GM23248 (cell line): ENCODE results near the gene PDZRN4.

Experiments used
- EZH2 ChIP-seq: fragments of 200-600 bp; sonication (generic); IDR thresholded peaks from 2 replicates; pipeline ENCODE4 v1.6.1; 2018; ENCODE audit warnings: antibody characterized with exemption, mild to moderate bottlenecking; ENCODE audit not compliant: insufficient read depth, poor library complexity, severe bottlenecking
- EZH2phosphoT487 ChIP-seq: fragments of 200-600 bp; sonication (generic); IDR thresholded peaks from 2 replicates; pipeline ENCODE4 v1.6.1; 2018; ENCODE audit warnings: antibody characterized with exemption, moderate library complexity, mild to moderate bottlenecking, low read depth; ENCODE audit not compliant: insufficient read depth

- no peak for TF ChIP-seq EZH2
- TF ChIP-seq EZH2phosphoT487, result no peak
These were observed 265.3 kb downstream of the PDZRN4 start for GRCh38 chr12:41453409-41453808.
